ENCODE results near the gene RPL3.

GRCh38 chr22:39361496-39361895, 42.1 kb upstream of the RPL3 start:
- TF ChIP-seq CTCF (IDR thresholded peaks at IDR 0.05) (no peak), EP300 (IDR thresholded peaks at IDR 0.05) (no peak)

Data from esophagus muscularis mucosa (tissue), 3 donors.